CD4-positive, alpha-beta T cell (primary cell): Measurements from ENCODE around the gene CCDC107. TPM values are rescaled to one million over a fixed set of nuclear protein-coding genes. Genes with fewer than 3 reads are reported as not detected.

Experiments
- ATAC-seq: fragments of 200-7000 bp; cut with Tn5 transposase; one replicate; pipeline ENCODE4 v1.10.0; 2022; ENCODE audit warnings: mild to moderate bottlenecking; ENCODE audit not compliant: poor library complexity
- CTCF ChIA-PET: fragments of 350-600 bp; sonication (Branson Sonifier 250); formaldehyde crosslinking; loops from one replicate; lab custom pipeline; 2021; ENCODE audit warnings: antibody characterized with exemption, inconsistent platforms; lab: Charles Lee
- POLR2A ChIA-PET: fragments of 350-600 bp; sonication (Branson Sonifier 250); formaldehyde crosslinking; loops from one replicate; lab custom pipeline; 2021; ENCODE audit warnings: antibody characterized with exemption, inconsistent platforms; lab: Charles Lee
- DNase-seq, 14 experiments: peaks; one replicate each; pipeline ENCODE4 v3.0.0-alpha.2; 2013 to 2020; ENCODE audit warnings: mixed read lengths in 2 of 14
- H3K27ac ChIP-seq, 2 donors: one replicate each; pipeline versions ENCODE4 v1.5.1 to v1.7.0; 2013; ENCODE audit warnings: low read length in 2 of 2, low read depth in 1 of 2, mild to moderate bottlenecking in 1 of 2
- H3K27me3 ChIP-seq, 2 experiments: 1 replicate in 1 of 2; 2 replicates in 1 of 2; pipeline versions ENCODE4 v1.6.1 to v1.7.0; 2013; ENCODE audit warnings: low read length in 2 of 2, control low read depth in 1 of 2, mild to moderate bottlenecking in 1 of 2, moderate library complexity in 1 of 2; ENCODE audit not compliant: insufficient read depth in 2 of 2, control insufficient read depth in 1 of 2
- H3K36me3 ChIP-seq: one replicate; pipeline ENCODE4 v1.6.1; 2013; ENCODE audit warnings: low read length, control low read depth; ENCODE audit not compliant: insufficient read depth
- H3K4me1 ChIP-seq: one replicate; pipeline ENCODE4 v1.6.1; 2013; ENCODE audit warnings: low read length, control low read depth; ENCODE audit not compliant: insufficient read depth
- H3K4me3 ChIP-seq: one replicate; pipeline ENCODE4 v1.5.1; 2013; ENCODE audit warnings: mild to moderate bottlenecking, low read length, moderate library complexity
- H3K9me3 ChIP-seq, 2 experiments: 1 replicate in 1 of 2; 2 replicates in 1 of 2; pipeline versions ENCODE4 v1.6.1 to v1.7.0; 2013; ENCODE audit warnings: low read length in 2 of 2, mild to moderate bottlenecking in 2 of 2, control low read depth in 1 of 2, moderate library complexity in 1 of 2; ENCODE audit not compliant: control insufficient read depth in 1 of 2, insufficient read depth in 1 of 2
- H3K27ac Mint-ChIP-seq: one replicate; pipeline ENCODE4 v1.8.0; 2020; ENCODE audit warnings: mixed read lengths
- H3K27me3 Mint-ChIP-seq: one replicate; pipeline ENCODE4 v1.8.0; 2021; ENCODE audit warnings: mixed read lengths
- H3K36me3 Mint-ChIP-seq: one replicate; pipeline ENCODE4 v1.8.0; 2021; ENCODE audit warnings: low read depth, mixed read lengths
- H3K4me1 Mint-ChIP-seq: one replicate; pipeline ENCODE4 v1.8.0; 2021; ENCODE audit warnings: low read depth, mixed read lengths
- H3K4me3 Mint-ChIP-seq: one replicate; pipeline ENCODE4 v1.8.0; 2020; ENCODE audit warnings: mild to moderate bottlenecking, mixed read lengths
- H3K9me3 Mint-ChIP-seq: one replicate; pipeline ENCODE4 v1.8.0; 2020; ENCODE audit warnings: mixed read lengths
- intact Hi-C, 2 experiments: fragments of 100-400 bp; cut with DNase I in 1 of 2; cut with micrococcal nuclease in 1 of 2; formaldehyde crosslinking; loops; one replicate each; pipeline versions ENCODE4 v1.15.1 to v1.9.0; 2023 to 2025; cut with DNase I, micrococcal nuclease
- total RNA-seq, 174 experiments: library from RNA in 2 of 174; stranded (reverse) in 2 of 174; gene quantifications; one replicate each; pipeline ENCODE4 v1.2.3 and lab custom pipeline; 2021 to 2026
- TF ChIP-seq, protein P1 (sequence below): fragments of 200-600 bp; IDR thresholded peaks from one replicate; pipeline ENCODE4 v1.8.0; 2022; ENCODE audit warnings: antibody characterized with exemption, mild to moderate bottlenecking

Gene CCDC107
- total RNA-seq, 2 experiments from 2014 or later, result 10.2 TPM

DNA sequence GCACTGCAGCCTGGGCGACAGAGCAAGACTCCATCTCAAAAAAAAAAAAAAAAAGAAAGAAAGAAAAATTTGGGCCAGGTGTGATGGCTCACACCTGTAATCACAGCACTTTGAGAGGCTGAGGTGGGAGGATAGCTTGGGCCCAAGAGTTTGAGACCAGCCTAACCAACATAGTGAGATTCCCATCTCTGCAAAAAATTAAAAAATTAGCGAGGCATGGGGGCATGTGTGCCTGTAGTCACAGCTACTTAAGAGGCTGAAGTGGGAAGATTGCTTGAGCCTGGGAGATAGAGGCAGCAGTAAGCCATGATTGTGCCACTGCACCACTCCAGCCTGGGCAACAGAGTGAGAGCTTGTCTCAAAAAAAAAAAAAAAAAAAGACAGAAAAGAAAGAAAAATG is 4.5 kb upstream of the CCDC107 start:
- intact Hi-C loops, result loop anchor here in 1 of 2 experiments (5.0 kb wide), 1 partner anchor 159 kb away; the partner anchor contains the start of gene SPAG8

DNA sequence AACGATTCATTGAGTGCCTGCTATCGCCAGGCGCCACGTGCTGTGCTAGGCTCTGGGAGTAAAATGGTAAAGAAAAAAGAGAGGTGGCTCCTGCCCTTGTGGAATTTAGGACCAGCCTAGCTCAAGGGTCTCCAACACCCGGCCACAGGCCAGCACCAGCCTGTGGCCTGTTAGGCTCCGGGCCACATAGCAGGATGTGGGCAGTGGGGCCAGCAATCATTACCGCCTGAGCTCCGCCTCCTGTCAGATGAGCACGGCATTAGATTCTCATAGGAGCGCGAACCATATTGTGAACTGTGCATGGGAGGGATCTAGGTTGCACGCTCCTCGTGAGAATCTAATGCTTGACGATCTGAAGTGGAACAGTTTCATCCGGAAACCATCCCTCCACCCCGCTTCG is 1.7 kb upstream of the CCDC107 start:
- Histone ChIP-seq H3K27ac (peak overlapping the region in 1 of 2 donors; percentile 100), H3K36me3 (peaks cover 14% of the 10 kb centered on the region), H3K4me1 (peaks cover 71% of the 10 kb centered on the region), H3K27me3 (no peaks in the 10 kb centered on the region), H3K9me3 (peaks cover 0 to 4% of the 10 kb centered on the region in 2 experiments), H3K4me3 (no peak overlapping the region)
- intact Hi-C loops, result loop anchor here (2.0 to 5.0 kb wide), 3 partner anchors 39 to 171 kb away; partner anchors contain the start of genes CD72 (in 2 of the 2), CREB3 (in 1 of the 2), FAM221B (in 1 of the 2) and TLN1 (in 1 of the 2)
- Mint-ChIP-seq H3K4me1 (peaks cover 66% of the 10 kb centered on the region), H3K9me3 (peaks cover 3% of the 10 kb centered on the region), H3K36me3 (peaks cover 47% of the 10 kb centered on the region), H3K27ac (peak overlapping the region; percentile 100), H3K4me3 (peak overlapping the region; percentile 96), H3K27me3 (peaks cover 8% of the 10 kb centered on the region)
- TF ChIP-seq, protein P1, sequence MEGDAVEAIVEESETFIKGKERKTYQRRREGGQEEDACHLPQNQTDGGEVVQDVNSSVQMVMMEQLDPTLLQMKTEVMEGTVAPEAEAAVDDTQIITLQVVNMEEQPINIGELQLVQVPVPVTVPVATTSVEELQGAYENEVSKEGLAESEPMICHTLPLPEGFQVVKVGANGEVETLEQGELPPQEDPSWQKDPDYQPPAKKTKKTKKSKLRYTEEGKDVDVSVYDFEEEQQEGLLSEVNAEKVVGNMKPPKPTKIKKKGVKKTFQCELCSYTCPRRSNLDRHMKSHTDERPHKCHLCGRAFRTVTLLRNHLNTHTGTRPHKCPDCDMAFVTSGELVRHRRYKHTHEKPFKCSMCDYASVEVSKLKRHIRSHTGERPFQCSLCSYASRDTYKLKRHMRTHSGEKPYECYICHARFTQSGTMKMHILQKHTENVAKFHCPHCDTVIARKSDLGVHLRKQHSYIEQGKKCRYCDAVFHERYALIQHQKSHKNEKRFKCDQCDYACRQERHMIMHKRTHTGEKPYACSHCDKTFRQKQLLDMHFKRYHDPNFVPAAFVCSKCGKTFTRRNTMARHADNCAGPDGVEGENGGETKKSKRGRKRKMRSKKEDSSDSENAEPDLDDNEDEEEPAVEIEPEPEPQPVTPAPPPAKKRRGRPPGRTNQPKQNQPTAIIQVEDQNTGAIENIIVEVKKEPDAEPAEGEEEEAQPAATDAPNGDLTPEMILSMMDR, result no peak
- CTCF ChIA-PET, result interaction anchor here (2.7 to 6.2 kb wide), 7 partner anchors 9 to 100 kb away, joined by 15 to 94 read pairs (median 22); partner anchors contain the start of genes CD72, CREB3, SIT1 and TLN1
- no peak for ATAC-seq
- POLR2A ChIA-PET, result interaction anchor here (0.7 to 5.1 kb wide), 9 partner anchors 8 to 156 kb away, joined by 3 to 175 read pairs (median 8); partner anchors contain the start of genes ARHGEF39, SPAG8 and TESK1
- peak in 2 of 14 experiments; percentile 36 to 44 for DNase-seq

More for the DNA sequence above, 4.5 kb upstream of the CCDC107 start:
- Mint-ChIP-seq H3K4me1 (peaks cover 65% of the 10 kb centered on the region), H3K27me3 (peaks cover 8% of the 10 kb centered on the region), H3K36me3 (peaks cover 33% of the 10 kb centered on the region), H3K27ac (peak overlapping the region; percentile 52), H3K4me3 (no peak overlapping the region), H3K9me3 (peaks cover 3% of the 10 kb centered on the region)
- ATAC-seq (no peak), DNase-seq (no peak)
- H3K4me3 ChIP-seq, result no peak overlapping the region
- H3K27me3 ChIP-seq, result no peaks in the 10 kb centered on the region
- TF ChIP-seq, protein P1, result no peak
- POLR2A ChIA-PET, result no interaction called here
- H3K36me3 ChIP-seq, result peaks cover 7% of the 10 kb centered on the region
- H3K4me1 ChIP-seq, result peaks cover 69% of the 10 kb centered on the region
- H3K9me3 ChIP-seq, result peaks cover 0 to 4% of the 10 kb centered on the region in 2 experiments
- peak overlapping the region in 1 of 2 donors; percentile 2 for H3K27ac ChIP-seq
- CTCF ChIA-PET, result interaction anchor here (0.7 to 1.0 kb wide), 2 partner anchors 18 to 43 kb away, joined by 3 read pairs; no protein-coding TSS in a partner anchor

DNA sequence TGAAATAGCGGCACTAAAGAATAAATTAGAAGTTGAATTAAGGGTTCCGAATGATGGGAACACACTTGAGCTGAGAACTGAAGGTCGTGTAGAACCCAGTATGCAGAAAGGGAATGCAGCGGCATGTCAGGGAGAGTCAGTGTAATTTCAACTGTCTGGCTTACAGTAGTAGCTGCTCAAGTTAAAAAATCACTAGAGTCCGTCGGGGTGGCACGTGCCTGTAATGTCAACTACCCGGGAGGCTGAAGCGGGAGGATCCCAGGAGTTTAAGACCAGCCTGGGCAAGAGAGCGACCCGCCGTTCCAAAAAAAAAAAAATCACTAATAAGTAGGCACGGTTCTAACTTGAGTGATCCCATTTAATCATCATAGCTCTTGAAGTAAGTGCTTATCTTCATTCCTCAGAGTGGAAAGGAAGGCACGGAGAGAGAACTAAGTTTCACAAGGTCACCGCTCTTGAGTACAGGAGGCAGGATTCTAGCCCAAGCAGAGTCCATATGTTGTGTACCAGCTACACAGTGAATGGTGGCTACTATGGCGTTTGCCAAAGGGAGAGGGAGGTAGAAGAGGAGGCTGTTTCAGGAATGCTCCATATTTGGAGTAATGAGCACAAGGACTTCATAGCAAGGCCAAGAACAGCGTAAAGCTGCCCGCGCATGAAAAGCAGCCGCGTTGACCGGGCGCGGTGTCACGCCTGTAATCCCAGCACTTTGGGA is 1.1 kb upstream of the CCDC107 start:
- Histone ChIP-seq H3K4me3 (peak overlapping the region; percentile 88), H3K9me3 (peaks cover 0 to 4% of the 10 kb centered on the region in 2 experiments), H3K36me3 (peaks cover 16% of the 10 kb centered on the region), H3K27me3 (no peaks in the 10 kb centered on the region), H3K27ac (peak overlapping the region; percentile 99 to 100), H3K4me1 (peaks cover 71% of the 10 kb centered on the region)
- peaks cover 8% of the 10 kb centered on the region for H3K27me3 Mint-ChIP-seq
- H3K4me1 Mint-ChIP-seq, result peaks cover 64% of the 10 kb centered on the region
- intact Hi-C loops, result loop anchor here (1.0 to 5.0 kb wide), 4 partner anchors 10 to 170 kb away; partner anchors contain the start of genes CD72 (in 2 of the 2), CREB3 (in 1 of the 2), FAM221B (in 1 of the 2) and TLN1 (in 1 of the 2)
- no peak for ATAC-seq
- peak overlapping the region; percentile 96 for H3K4me3 Mint-ChIP-seq
- POLR2A ChIA-PET, result interaction anchor here (0.6 to 5.1 kb wide), 22 partner anchors 9 to 585 kb away, joined by 3 to 175 read pairs (median 6); partner anchors contain the start of genes CREB3, GBA2, RGP1 and SPAG8
- H3K36me3 Mint-ChIP-seq, result peaks cover 51% of the 10 kb centered on the region
- CTCF ChIA-PET, result interaction anchor here (1.0 to 6.2 kb wide), 14 partner anchors 10 to 757 kb away, joined by 3 to 94 read pairs (median 12); partner anchors contain the start of genes CD72, CREB3, SIT1 and SPAG8
- peak overlapping the region; percentile 100 for H3K27ac Mint-ChIP-seq
- DNase-seq, result peak in 1 of 14 experiments; percentile 45
- H3K9me3 Mint-ChIP-seq, result peaks cover 3% of the 10 kb centered on the region
- TF ChIP-seq, protein P1, result no peak
